PC-9 (cell line): Measurements from ENCODE around the gene SERPIND1.

Experiments
- EZH2 ChIP-seq: fragments of 200-600 bp; sonication (generic); IDR thresholded peaks from 2 replicates; pipeline ENCODE4 v1.8.0; 2017; ENCODE audit warnings: antibody characterized with exemption, low read depth
- TF ChIP-seq, protein P1 (sequence below): fragments of 200-600 bp; sonication (generic); conservative IDR thresholded peaks from 2 replicates; pipeline ENCODE4 v1.6.1; 2017; ENCODE audit warnings: mixed run types, antibody characterized with exemption, mild to moderate bottlenecking, moderate library complexity

DNA sequence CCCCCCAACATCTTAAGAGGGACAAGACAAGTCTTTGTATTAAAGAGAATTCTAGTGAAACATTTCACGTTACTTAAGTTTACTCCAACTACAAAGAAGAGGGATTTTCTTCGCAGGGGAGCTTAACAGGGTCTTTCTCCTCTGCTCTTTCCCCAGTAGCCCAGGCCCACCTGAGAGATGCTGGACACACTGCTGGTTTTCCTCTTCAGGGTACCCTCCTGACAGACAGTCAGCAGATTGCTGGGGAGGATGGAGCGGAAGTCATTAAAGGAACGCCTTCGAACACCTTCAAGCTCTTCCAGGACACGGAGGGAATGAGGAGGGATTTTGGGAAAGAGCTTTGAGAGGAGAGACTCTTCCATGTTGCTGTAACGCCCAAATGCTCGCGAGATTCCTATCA lies 45.6 kb downstream of the SERPIND1 start:
- TF ChIP-seq, protein P1, sequence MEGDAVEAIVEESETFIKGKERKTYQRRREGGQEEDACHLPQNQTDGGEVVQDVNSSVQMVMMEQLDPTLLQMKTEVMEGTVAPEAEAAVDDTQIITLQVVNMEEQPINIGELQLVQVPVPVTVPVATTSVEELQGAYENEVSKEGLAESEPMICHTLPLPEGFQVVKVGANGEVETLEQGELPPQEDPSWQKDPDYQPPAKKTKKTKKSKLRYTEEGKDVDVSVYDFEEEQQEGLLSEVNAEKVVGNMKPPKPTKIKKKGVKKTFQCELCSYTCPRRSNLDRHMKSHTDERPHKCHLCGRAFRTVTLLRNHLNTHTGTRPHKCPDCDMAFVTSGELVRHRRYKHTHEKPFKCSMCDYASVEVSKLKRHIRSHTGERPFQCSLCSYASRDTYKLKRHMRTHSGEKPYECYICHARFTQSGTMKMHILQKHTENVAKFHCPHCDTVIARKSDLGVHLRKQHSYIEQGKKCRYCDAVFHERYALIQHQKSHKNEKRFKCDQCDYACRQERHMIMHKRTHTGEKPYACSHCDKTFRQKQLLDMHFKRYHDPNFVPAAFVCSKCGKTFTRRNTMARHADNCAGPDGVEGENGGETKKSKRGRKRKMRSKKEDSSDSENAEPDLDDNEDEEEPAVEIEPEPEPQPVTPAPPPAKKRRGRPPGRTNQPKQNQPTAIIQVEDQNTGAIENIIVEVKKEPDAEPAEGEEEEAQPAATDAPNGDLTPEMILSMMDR, result no peak
- TF ChIP-seq EZH2, result no peak
